Measurements from ENCODE around the gene TMPRSS11A.

Gene TMPRSS11A

DNA sequence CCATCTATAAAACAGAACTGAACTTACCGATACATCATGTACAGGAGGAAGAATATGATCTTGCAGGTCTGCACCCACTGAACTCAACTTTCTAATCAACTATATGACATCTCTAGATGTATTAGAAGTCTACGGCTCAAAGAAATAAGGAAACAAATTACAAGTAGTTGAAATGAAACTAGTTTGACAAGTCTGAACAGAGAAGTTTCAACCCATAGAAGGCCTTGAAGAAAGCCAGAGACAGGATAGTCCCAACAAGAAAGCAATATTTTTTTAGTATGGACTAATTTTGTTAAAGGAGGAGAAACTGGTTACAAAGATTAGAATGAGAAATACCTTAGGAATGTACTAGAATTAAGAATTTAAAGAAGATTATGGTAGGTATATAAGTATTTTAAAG lies at the start of gene TMPRSS11A:
TSS of gene TMPRSS11A (minus strand) at position 138 of the 400 bp plus-strand sequence. CDS start at position 38, 100 bp downstream.
- TF ChIP-seq, protein P1, sequence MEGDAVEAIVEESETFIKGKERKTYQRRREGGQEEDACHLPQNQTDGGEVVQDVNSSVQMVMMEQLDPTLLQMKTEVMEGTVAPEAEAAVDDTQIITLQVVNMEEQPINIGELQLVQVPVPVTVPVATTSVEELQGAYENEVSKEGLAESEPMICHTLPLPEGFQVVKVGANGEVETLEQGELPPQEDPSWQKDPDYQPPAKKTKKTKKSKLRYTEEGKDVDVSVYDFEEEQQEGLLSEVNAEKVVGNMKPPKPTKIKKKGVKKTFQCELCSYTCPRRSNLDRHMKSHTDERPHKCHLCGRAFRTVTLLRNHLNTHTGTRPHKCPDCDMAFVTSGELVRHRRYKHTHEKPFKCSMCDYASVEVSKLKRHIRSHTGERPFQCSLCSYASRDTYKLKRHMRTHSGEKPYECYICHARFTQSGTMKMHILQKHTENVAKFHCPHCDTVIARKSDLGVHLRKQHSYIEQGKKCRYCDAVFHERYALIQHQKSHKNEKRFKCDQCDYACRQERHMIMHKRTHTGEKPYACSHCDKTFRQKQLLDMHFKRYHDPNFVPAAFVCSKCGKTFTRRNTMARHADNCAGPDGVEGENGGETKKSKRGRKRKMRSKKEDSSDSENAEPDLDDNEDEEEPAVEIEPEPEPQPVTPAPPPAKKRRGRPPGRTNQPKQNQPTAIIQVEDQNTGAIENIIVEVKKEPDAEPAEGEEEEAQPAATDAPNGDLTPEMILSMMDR (IDR thresholded peaks at IDR 0.05; ENCODE audit: low read depth, low read length), result no peak
- DNase-seq (ENCODE audit: low read depth in 2 of 2), result no peak

DNA sequence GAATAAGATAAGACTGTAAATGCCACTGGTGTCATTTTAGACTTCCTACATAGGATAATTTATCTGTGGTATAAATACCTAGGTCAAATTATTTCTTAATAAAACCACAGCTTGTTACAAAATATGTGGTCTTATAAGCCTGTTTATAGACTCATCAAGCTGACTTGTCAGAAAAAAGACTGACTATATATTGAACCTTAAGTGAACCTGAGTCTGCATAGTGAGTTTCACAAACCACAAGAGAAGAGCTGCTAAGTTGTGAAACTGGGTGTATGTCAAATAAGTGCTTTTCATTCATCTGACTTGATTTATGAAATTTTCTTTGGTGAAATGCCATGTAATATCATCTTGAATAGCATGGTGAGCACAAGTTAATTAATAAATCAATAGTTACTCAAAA lies 48.4 kb upstream of the TMPRSS11A start:
- TF ChIP-seq, protein P1 (IDR thresholded peaks at IDR 0.05; ENCODE audit: low read depth, low read length), result no peak
- H3K4me3 ChIP-seq (replicated peaks in 1 of 2; ENCODE audit: low read depth in 2 of 2, low read length in 2 of 2), result no peak overlapping the region
- DNase-seq (ENCODE audit: low read depth in 2 of 2), result no peak

More for the DNA sequence above, at the start of gene TMPRSS11A:
- no peak within 1 kb of the TSS for H3K4me3 ChIP-seq (replicated peaks in 1 of 2; ENCODE audit: low read depth in 2 of 2, low read length in 2 of 2)

- TF ChIP-seq, protein P1 (IDR thresholded peaks at IDR 0.05; ENCODE audit: low read depth, low read length), result no peak
- DNase-seq (ENCODE audit: low read depth in 2 of 2), result no peak
- H3K4me3 ChIP-seq (replicated peaks in 1 of 2; ENCODE audit: low read depth in 2 of 2, low read length in 2 of 2), result no peak overlapping the region
These were observed 39.6 kb upstream of the TMPRSS11A start for GRCh38 chr4:68002906-68003305.

DNA sequence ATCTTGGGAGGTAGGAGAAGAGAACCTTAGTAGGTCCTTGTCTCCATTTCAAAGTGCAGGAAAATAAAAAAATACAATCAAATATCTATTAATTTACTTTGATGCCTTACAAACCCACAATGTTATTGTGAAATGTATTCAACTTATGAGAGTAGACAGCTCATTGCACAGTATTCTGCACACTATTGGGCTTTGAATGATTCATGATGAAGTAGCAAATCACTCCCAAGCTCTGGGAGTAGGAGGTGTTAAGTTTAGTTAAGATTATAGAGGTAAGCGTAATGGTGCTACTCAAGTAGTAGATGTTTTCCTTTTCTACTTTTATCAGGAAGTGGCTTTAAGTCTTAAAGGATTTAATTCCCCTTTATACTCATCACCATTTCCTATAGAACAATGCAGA lies 32.8 kb upstream of the TMPRSS11A start:
- no peak overlapping the region for H3K4me3 ChIP-seq (replicated peaks in 1 of 2; ENCODE audit: low read depth in 2 of 2, low read length in 2 of 2)
- no peak for DNase-seq (ENCODE audit: low read depth in 2 of 2)
- TF ChIP-seq, protein P1 (IDR thresholded peaks at IDR 0.05; ENCODE audit: low read depth, low read length), result no peak

DNA sequence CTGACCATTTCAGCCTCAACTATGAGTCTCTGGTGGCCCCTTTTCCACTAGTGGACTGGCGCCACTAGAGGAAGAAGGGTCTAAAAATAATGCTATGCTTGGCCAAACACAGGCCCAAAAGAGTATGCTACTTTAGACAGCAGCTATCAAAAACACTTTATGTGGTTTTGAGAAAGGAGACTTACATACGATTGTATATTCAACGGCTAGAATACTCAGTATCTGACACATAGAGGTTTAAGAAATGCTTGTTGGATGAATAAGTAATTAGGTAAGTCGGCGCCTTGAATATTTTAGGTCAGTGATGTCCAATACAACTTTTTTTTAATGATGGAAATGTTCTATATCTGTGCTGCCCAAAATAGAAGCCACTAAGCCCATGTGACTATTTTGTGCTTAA lies 25.7 kb upstream of the TMPRSS11A start:
- no peak overlapping the region for H3K4me3 ChIP-seq (replicated peaks in 1 of 2; ENCODE audit: low read depth in 2 of 2, low read length in 2 of 2)
- TF ChIP-seq, protein P1 (IDR thresholded peaks at IDR 0.05; ENCODE audit: low read depth, low read length), result no peak
- DNase-seq (ENCODE audit: low read depth in 2 of 2), result peak; percentile 10 to 16

GRCh38 chr4:67983333-67983732 lies 20.0 kb upstream of the TMPRSS11A start:
- no peak for DNase-seq (ENCODE audit: low read depth in 2 of 2)
- H3K4me3 ChIP-seq (replicated peaks in 1 of 2; ENCODE audit: low read depth in 2 of 2, low read length in 2 of 2), result no peak overlapping the region
- TF ChIP-seq, protein P1 (IDR thresholded peaks at IDR 0.05; ENCODE audit: low read depth, low read length), result no peak

GRCh38 chr4:67980512-67980911 lies 17.2 kb upstream of the TMPRSS11A start:
- no peak overlapping the region for H3K4me3 ChIP-seq (replicated peaks in 1 of 2; ENCODE audit: low read depth in 2 of 2, low read length in 2 of 2)
- TF ChIP-seq, protein P1 (IDR thresholded peaks at IDR 0.05; ENCODE audit: low read depth, low read length), result no peak
- DNase-seq (ENCODE audit: low read depth in 2 of 2), result no peak
